Measurements from ENCODE around the gene TRIM44. TPM values are rescaled to one million over a fixed set of nuclear protein-coding genes. Genes with fewer than 3 reads are reported as not detected.

Gene TRIM44
- total RNA-seq, 1 donor from 2014 or later: 53.3 TPM

DNA sequence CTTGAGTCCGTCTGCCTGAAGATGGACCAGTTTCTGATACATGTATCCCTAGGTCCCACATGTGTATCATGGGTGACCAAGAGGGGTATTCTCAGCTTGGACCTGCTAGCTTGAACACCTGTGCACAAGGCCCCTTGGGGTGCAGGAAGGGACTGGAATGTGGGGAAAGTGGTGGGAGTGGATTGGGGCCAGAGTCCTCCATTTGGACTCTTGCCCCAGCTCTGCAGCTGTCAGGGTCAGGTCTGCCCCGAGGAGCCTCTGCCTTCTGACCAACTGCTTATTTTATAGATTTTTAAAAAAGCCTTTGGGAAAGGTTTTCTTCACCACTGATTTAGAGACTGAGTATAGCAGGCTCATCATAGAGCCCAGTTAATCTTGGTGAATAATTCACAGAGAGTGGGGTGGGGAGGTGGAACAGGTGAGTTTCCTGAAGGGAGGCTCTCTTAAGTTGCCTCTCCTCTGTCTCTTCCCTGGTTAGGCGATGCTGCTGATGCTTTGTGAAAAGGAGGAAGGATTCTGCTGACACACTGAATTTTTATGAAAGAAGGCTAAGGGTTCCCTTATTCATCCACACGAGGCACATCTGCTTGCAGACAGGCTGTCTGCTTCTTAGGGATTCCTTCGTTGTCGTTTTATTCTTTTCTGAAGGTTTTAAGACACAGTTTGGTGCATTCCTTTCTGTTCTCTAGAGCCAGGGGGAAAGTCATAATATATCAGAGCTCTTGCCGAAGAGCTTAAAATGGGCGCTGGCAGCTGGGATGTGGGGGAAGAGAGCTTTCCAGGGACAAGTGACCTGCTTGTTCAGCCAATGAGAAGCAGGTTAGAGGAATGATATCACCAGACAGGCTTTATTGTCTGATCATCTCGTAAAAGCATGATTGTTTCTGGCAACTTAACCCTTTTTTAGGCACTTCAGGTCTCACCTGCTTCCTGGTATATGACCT is 19.9 kb downstream of the TRIM44 start:
- peaks cover 19% of the 10 kb centered on the region for H3K4me1 Mint-ChIP-seq (ENCODE audit: low read depth, unreplicated experiment)
- peak overlapping the region; percentile 100 for H3K27ac Mint-ChIP-seq (ENCODE audit: unreplicated experiment)
- H3K9me3 Mint-ChIP-seq (ENCODE audit: unreplicated experiment): peaks cover 2% of the 10 kb centered on the region
- DNase-seq: peak; percentile 51
- H3K4me3 Mint-ChIP-seq (ENCODE audit: unreplicated experiment): peak overlapping the region; percentile 83
- H3K36me3 Mint-ChIP-seq (ENCODE audit: unreplicated experiment): no peaks in the 10 kb centered on the region
- peaks cover 2% of the 10 kb centered on the region for H3K27me3 Mint-ChIP-seq (ENCODE audit: unreplicated experiment)
- TF ChIP-seq, protein P1, sequence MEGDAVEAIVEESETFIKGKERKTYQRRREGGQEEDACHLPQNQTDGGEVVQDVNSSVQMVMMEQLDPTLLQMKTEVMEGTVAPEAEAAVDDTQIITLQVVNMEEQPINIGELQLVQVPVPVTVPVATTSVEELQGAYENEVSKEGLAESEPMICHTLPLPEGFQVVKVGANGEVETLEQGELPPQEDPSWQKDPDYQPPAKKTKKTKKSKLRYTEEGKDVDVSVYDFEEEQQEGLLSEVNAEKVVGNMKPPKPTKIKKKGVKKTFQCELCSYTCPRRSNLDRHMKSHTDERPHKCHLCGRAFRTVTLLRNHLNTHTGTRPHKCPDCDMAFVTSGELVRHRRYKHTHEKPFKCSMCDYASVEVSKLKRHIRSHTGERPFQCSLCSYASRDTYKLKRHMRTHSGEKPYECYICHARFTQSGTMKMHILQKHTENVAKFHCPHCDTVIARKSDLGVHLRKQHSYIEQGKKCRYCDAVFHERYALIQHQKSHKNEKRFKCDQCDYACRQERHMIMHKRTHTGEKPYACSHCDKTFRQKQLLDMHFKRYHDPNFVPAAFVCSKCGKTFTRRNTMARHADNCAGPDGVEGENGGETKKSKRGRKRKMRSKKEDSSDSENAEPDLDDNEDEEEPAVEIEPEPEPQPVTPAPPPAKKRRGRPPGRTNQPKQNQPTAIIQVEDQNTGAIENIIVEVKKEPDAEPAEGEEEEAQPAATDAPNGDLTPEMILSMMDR (IDR thresholded peaks at IDR 0.05; ENCODE audit: partially characterized antibody, unreplicated experiment): no peak

DNA sequence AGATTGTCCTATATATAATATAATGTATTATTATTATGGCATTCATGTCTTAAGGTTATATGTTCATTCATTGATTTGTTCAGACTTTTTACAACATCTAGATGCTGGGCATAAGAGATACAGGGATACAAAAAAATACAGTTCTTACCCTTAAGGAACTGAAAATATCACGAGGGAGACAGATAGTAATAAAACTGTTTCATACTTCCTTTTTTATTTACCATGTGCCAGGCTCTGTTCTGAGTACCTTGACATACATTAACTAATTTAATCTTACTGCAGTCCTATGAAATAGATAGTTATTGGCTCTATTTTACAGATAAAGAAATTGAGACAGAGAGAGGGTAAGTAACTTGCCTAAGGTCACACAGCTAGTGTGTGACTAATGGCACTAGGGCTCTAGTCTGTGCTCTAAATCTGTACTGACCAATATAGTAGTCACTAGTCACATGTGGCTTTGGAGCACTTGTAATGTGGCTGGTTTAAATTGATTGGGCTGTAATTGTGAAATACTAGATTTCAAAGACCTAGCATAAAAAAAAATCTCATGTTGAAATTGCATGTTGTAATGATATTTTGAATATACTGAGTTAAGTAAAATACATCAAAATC is 21.3 kb downstream of the TRIM44 start:
- Mint-ChIP-seq H3K36me3 (ENCODE audit: unreplicated experiment) (no peaks in the 10 kb centered on the region), H3K4me1 (ENCODE audit: low read depth, unreplicated experiment) (peaks cover 15% of the 10 kb centered on the region), H3K4me3 (ENCODE audit: unreplicated experiment) (no peak overlapping the region), H3K27ac (ENCODE audit: unreplicated experiment) (peak overlapping the region; percentile 4), H3K9me3 (ENCODE audit: unreplicated experiment) (peaks cover 4% of the 10 kb centered on the region), H3K27me3 (ENCODE audit: unreplicated experiment) (no peaks in the 10 kb centered on the region)
- TF ChIP-seq, protein P1 (IDR thresholded peaks at IDR 0.05; ENCODE audit: partially characterized antibody, unreplicated experiment): no peak
- no peak for DNase-seq

DNA sequence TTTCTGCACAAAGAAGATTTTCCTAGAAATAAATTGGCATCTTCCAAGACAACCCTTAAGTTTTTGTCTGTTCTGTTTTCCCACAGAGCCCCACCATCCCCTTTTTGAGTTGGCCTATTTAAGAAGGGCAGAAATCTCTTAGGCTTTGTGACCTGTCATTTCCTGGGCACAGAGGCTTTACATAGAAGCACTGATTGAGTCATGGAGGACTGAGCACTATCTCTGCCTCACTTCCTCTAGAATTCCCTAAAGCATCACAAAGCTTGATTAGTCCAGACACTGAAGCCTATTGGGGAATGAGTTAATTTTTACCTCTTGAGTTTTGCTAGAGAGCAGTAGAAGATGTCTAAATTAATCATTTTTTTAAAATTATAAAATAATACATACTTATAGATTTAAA is 25.4 kb downstream of the TRIM44 start:
- no peak for DNase-seq
- peaks cover 3% of the 10 kb centered on the region for H3K9me3 Mint-ChIP-seq (ENCODE audit: unreplicated experiment)
- H3K4me3 Mint-ChIP-seq (ENCODE audit: unreplicated experiment): no peak overlapping the region
- no peaks in the 10 kb centered on the region for H3K27me3 Mint-ChIP-seq (ENCODE audit: unreplicated experiment)
- peaks cover 5% of the 10 kb centered on the region for H3K4me1 Mint-ChIP-seq (ENCODE audit: low read depth, unreplicated experiment)
- H3K27ac Mint-ChIP-seq (ENCODE audit: unreplicated experiment): no peak overlapping the region
- TF ChIP-seq, protein P1 (IDR thresholded peaks at IDR 0.05; ENCODE audit: partially characterized antibody, unreplicated experiment): no peak
- H3K36me3 Mint-ChIP-seq (ENCODE audit: unreplicated experiment): no peaks in the 10 kb centered on the region

DNA sequence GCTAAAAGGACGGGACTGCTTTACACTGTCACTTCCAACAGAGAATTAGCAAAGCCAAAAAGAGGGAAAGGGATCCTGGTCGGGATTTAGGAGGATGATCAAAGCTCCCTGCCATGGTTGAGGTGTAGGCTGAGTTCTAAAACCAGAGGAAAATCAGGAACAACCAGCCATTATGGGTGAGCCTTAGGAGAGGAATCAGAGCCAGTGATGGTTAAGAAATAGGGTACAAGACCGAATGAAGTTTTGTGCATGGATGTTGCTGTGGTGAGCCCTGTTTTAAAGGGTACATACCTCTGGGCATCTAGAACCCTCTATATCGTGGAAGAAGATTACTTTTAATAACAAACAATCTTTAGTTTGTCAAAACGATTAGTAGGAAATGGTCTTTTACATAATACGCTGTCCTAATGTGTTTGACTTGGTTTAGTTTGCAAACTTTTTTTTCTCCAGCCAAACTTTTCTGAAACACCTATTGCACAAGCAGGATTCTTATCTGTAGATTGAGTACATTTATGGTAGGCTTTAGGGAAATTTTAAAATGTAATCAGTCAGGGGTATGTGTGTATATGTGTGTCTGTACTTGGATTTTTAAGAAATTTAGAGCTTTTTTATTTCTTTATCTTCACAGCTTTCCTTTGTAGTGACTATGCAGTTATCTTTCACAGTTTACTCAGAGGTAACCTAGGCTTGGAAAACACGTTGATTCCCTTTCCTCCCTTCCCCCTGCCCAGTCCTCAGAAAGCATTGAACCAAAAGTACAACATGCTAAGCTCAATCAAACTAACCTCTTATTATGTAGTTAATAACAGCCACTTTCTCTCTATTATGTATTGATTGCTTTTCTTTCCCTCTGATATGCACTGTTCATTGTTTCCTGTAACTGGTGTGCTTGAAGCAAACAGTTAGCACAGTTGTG is 26.8 kb downstream of the TRIM44 start:
- TF ChIP-seq, protein P1 (IDR thresholded peaks at IDR 0.05; ENCODE audit: partially characterized antibody, unreplicated experiment): no peak
- no peaks in the 10 kb centered on the region for H3K27me3 Mint-ChIP-seq (ENCODE audit: unreplicated experiment)
- H3K4me1 Mint-ChIP-seq (ENCODE audit: low read depth, unreplicated experiment): peaks cover 3% of the 10 kb centered on the region
- peaks cover 3% of the 10 kb centered on the region for H3K9me3 Mint-ChIP-seq (ENCODE audit: unreplicated experiment)
- no peak overlapping the region for H3K27ac Mint-ChIP-seq (ENCODE audit: unreplicated experiment)
- no peaks in the 10 kb centered on the region for H3K36me3 Mint-ChIP-seq (ENCODE audit: unreplicated experiment)
- H3K4me3 Mint-ChIP-seq (ENCODE audit: unreplicated experiment): no peak overlapping the region
- DNase-seq: no peak

All from glutamatergic neuron (in vitro differentiated cells).